Measurements from ENCODE around the gene P2RY6. TPM values are rescaled to one million over a fixed set of nuclear protein-coding genes. Genes with fewer than 3 reads are reported as not detected.

The P2RY6 gene
- total RNA-seq, 4 donors from 2014 or later = 0.63 to 3.3 (median 0.90) TPM; not detected in 1

GRCh38 chr11:73320763-73321603 is 48.8 kb downstream of the P2RY6 start:
- 33 to 34% methylated on average over 10 of the region's 10 CpGs for WGBS, 2 donors
- no peak overlapping the region for H3K4me3 ChIP-seq
- H3K4me1 ChIP-seq = peaks cover 7 to 100% (median 96%) of the 10 kb centered on the region in 4 donors
- TF ChIP-seq POLR2A (IDR thresholded peaks at IDR 0.05) (no peak), CTCF (IDR thresholded peaks at IDR 0.05) (no peak), EP300 (IDR thresholded peaks at IDR 0.05) (no peak)
- peak overlapping the region; percentile 78 to 99 (median 96) for H3K27ac ChIP-seq
- no peaks in the 10 kb centered on the region for H3K9me3 ChIP-seq
- H3K36me3 ChIP-seq = no peaks in the 10 kb centered on the region
- DNase-seq (ENCODE audit: low spot score in 2 of 2) = no peak
- H3K27me3 ChIP-seq = no peaks in the 10 kb centered on the region

- Histone ChIP-seq H3K27ac (peak overlapping the region; percentile 78 to 99 (median 96)), H3K27me3 (no peaks in the 10 kb centered on the region), H3K36me3 (no peaks in the 10 kb centered on the region), H3K9me3 (no peaks in the 10 kb centered on the region), H3K4me3 (no peak overlapping the region), H3K4me1 (peaks cover 7 to 100% (median 91%) of the 10 kb centered on the region in 4 donors)
- no peak for DNase-seq (ENCODE audit: low spot score in 2 of 2)
- TF ChIP-seq POLR2A (IDR thresholded peaks at IDR 0.05) = no peak
- TF ChIP-seq CTCF (IDR thresholded peaks at IDR 0.05) = no peak
- TF ChIP-seq EP300 (IDR thresholded peaks at IDR 0.05) = no peak
- 6 to 16% methylated on average over 10 of the region's 10 CpGs for WGBS, 2 donors
Measured at GRCh38 chr11:73321604-73322381, 49.7 kb downstream of the P2RY6 start.

- no peak for DNase-seq (ENCODE audit: low spot score in 2 of 2)
- no peak for TF ChIP-seq EP300 (IDR thresholded peaks at IDR 0.05)
- no peak for TF ChIP-seq CTCF (IDR thresholded peaks at IDR 0.05)
- TF ChIP-seq POLR2A (IDR thresholded peaks at IDR 0.05) = no peak
- Histone ChIP-seq H3K27me3 (no peaks in the 10 kb centered on the region), H3K27ac (peak overlapping the region; percentile 78 to 99 (median 96)), H3K4me3 (no peak overlapping the region), H3K4me1 (peaks cover 7 to 100% (median 86%) of the 10 kb centered on the region in 4 donors), H3K36me3 (no peaks in the 10 kb centered on the region), H3K9me3 (no peaks in the 10 kb centered on the region)
- WGBS, 2 donors = 45 to 52% methylated on average over 7 of the region's 7 CpGs
Measured at GRCh38 chr11:73322382-73323306, 50.5 kb downstream of the P2RY6 start.

GRCh38 chr11:73323464-73323863 is 51.3 kb downstream of the P2RY6 start:
- WGBS, 2 donors = 11 to 14% methylated on average over 10 to 14 of the region's 14 CpGs
- Histone ChIP-seq H3K27me3 (no peaks in the 10 kb centered on the region), H3K4me3 (no peak overlapping the region), H3K9me3 (no peaks in the 10 kb centered on the region), H3K36me3 (no peaks in the 10 kb centered on the region), H3K27ac (peak overlapping the region; percentile 78 to 99 (median 96)), H3K4me1 (peaks cover 7 to 100% (median 82%) of the 10 kb centered on the region in 4 donors)
- peak; percentile 62 to 71 for DNase-seq (ENCODE audit: low spot score in 2 of 2)
- peak; percentile 24 to 61 for TF ChIP-seq EP300 (IDR thresholded peaks at IDR 0.05)
- TF ChIP-seq POLR2A (IDR thresholded peaks at IDR 0.05) = peak in 1 of 2 donors; percentile 41
- TF ChIP-seq CTCF (IDR thresholded peaks at IDR 0.05) = peak in 1 of 5 experiments; percentile 35
